ENCODE measurements around the gene HMX3. TPM values are rescaled to one million over a fixed set of nuclear protein-coding genes. Genes with fewer than 3 reads are reported as not detected.

The HMX3 gene
- total and polyA plus RNA-seq, 2 of the 13 experiments (the other 11 are each of a cell fraction or from before 2014, with no cell fraction given), result not detected

DNA sequence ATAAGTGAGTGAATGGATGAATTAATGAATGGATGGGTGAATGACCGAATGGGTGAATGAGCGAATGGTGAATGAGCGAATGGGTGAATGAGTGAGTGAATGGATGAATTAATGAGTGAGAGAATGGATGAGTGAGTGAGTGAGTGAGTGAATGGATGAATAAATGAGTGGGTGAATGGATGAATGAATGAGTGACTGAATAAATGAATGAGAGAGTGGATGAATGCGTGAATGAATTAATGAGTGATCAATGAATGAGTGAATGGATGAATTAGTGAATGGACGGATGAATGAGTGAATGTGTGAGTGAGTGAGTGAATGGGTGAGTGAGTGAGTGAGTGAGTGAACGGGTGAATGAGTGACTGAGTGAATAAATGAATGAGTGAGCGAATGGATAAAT is 49.5 kb upstream of the HMX3 start:
- ChIA-PET CTCF (ENCODE audit: low intra/inter-chr PET ratio, low total read pairs) (no interaction called here), POLR2A (no interaction called here)
- H3K79me2 ChIP-seq (ENCODE audit: insufficient read depth, low read length), result no peaks in the 10 kb centered on the region
- H3K27ac ChIP-seq (ENCODE audit: extremely low read length, insufficient read depth, low read length), result no peak overlapping the region
- ATAC-seq, result no peak
- BruUV-seq (replicated peaks), result no TSS peak
- no peaks in the 10 kb centered on the region for H3K9me3 ChIP-seq (ENCODE audit: low read length)
- H3K4me2 ChIP-seq (ENCODE audit: low read depth, low read length), result no peak overlapping the region
- no peak for DNase-seq (ENCODE audit: low spot score)
- in situ Hi-C loops (cut with HindIII; ENCODE audit: extremely low pct_ligation_motif_present, low pct_unique_long_range_greater_than_20kb), result loop anchor here (25.0 kb wide), 1 partner anchor 876 kb away; no protein-coding TSS in a partner anchor
- TF ChIP-seq ZNF24 (IDR thresholded peaks at IDR 0.05), result peak; percentile 66
- no peak for TF ChIP-seq CBFB (CRISPR knock-in tag; IDR thresholded peaks at IDR 0.05)
- no peaks in the 10 kb centered on the region for H4K20me1 ChIP-seq (ENCODE audit: insufficient read depth, low read length)
- H2AFZ ChIP-seq (ENCODE audit: low read length), result no peak overlapping the region
- H3K4me3 ChIP-seq (replicated peaks in 1 of 3; ENCODE audit: insufficient read depth in 1 of 3, low read depth in 2 of 3, low read length in 3 of 3), result no peak overlapping the region
- H3K4me1 ChIP-seq (ENCODE audit: insufficient read depth, low read length), result no peaks in the 10 kb centered on the region
- H3K9ac ChIP-seq (ENCODE audit: insufficient read depth, low read depth, low read length), result no peak overlapping the region
- H3K36me3 ChIP-seq (replicated peaks in 1 of 2; ENCODE audit: control insufficient read depth in 1 of 2, insufficient read depth in 2 of 2, low read length in 2 of 2), result no peaks in the 10 kb centered on the region
- WGBS (ENCODE audit: low lambda C conversion rate), result 40% methylated on average over 7 of the region's 7 CpGs
- intact Hi-C loops (cut with micrococcal nuclease; ENCODE audit: unreplicated experiment), result no loop called here
- H3K27me3 ChIP-seq (ENCODE audit: control insufficient read depth in 1 of 2, insufficient read depth in 2 of 2, low read length in 2 of 2), result peaks cover 2 to 9% of the 10 kb centered on the region in 2 experiments; a peak in 2 of 5 replicates
- FAIRE-seq, result no peak

DNA sequence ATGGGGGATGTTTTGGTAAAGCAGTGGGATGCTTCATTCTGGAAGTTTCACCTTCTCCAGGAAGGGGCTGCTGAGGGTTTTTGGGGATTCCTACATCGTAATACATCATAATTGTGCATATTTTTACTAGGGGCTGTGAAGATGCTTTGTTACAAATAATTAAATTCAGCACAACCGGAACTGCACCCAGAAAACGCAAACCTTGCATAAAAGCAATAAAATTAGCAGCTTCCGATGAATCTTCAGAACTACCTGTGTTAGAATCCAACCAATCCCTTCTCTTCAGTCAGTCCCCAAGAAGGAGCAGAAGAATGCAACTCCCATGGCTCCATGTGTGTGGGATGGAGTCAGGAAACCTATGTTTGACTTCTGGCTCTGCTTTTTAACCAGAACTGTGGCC is 48.4 kb upstream of the HMX3 start:
- no peak overlapping the region for H3K4me2 ChIP-seq (ENCODE audit: low read depth, low read length)
- H3K4me3 ChIP-seq (replicated peaks in 1 of 3; ENCODE audit: insufficient read depth in 1 of 3, low read depth in 2 of 3, low read length in 3 of 3), result no peak overlapping the region
- H3K4me1 ChIP-seq (ENCODE audit: insufficient read depth, low read length), result no peaks in the 10 kb centered on the region
- 62% methylated on average over 4 of the region's 4 CpGs for WGBS (ENCODE audit: low lambda C conversion rate)
- no peaks in the 10 kb centered on the region for H3K79me2 ChIP-seq (ENCODE audit: insufficient read depth, low read length)
- TF ChIP-seq MAFF (IDR thresholded peaks at IDR 0.05; ENCODE audit: low read depth, low read length) (peak; percentile 78), MAFK (conservative IDR thresholded peaks at IDR 0.05 in 1 of 2, IDR thresholded peaks at IDR 0.05 in 1 of 2; ENCODE audit: low read length in 2 of 2) (peak; percentile 61 to 83), ZSCAN22 (CRISPR knock-in tag; IDR thresholded peaks at IDR 0.05) (no peak), RAD21 (CRISPR knock-in tag; IDR thresholded peaks at IDR 0.05) (no peak)
- ChIA-PET CTCF (ENCODE audit: low intra/inter-chr PET ratio, low total read pairs) (no interaction called here), POLR2A (no interaction called here)
- H3K9me3 ChIP-seq (ENCODE audit: low read length), result no peaks in the 10 kb centered on the region
- no peak overlapping the region for H3K27ac ChIP-seq (ENCODE audit: extremely low read length, insufficient read depth, low read length)
- H2AFZ ChIP-seq (ENCODE audit: low read length), result no peak overlapping the region
- no peaks in the 10 kb centered on the region for H4K20me1 ChIP-seq (ENCODE audit: insufficient read depth, low read length)
- intact Hi-C loops (cut with micrococcal nuclease; ENCODE audit: unreplicated experiment), result no loop called here
- in situ Hi-C loops (cut with HindIII; ENCODE audit: extremely low pct_ligation_motif_present, low pct_unique_long_range_greater_than_20kb), result loop anchor here (25.0 kb wide), 1 partner anchor 875 kb away; no protein-coding TSS in a partner anchor
- no peak for FAIRE-seq
- no peaks in the 10 kb centered on the region for H3K36me3 ChIP-seq (replicated peaks in 1 of 2; ENCODE audit: control insufficient read depth in 1 of 2, insufficient read depth in 2 of 2, low read length in 2 of 2)
- BruUV-seq (replicated peaks), result no TSS peak
- ATAC-seq, result no peak
- H3K27me3 ChIP-seq (ENCODE audit: control insufficient read depth in 1 of 2, insufficient read depth in 2 of 2, low read length in 2 of 2), result peaks cover 2 to 5% of the 10 kb centered on the region in 2 experiments; a peak in 3 of 5 replicates
- no peak for DNase-seq (ENCODE audit: low spot score)
- H3K9ac ChIP-seq (ENCODE audit: insufficient read depth, low read depth, low read length), result no peak overlapping the region
